ENCODE data around the gene PIM1. TPM values are rescaled to one million over a fixed set of nuclear protein-coding genes. Genes with fewer than 3 reads are reported as not detected.

The PIM1 gene
- total RNA-seq, 6 experiments from 2014 or later = 5.1 to 45.2 (median 13.0) TPM

- Histone ChIP-seq H3K36me3 (no peaks in the 10 kb centered on the region), H3K4me1 (peaks cover 0 to 6% (median 2%) of the 10 kb centered on the region in 4 donors), H3K9me3 (no peaks in the 10 kb centered on the region), H3K27ac (no peak overlapping the region), H3K27me3 (no peaks in the 10 kb centered on the region), H3K4me3 (no peak overlapping the region)
- intact Hi-C loops (cut with DNase I) = no loop called here
- ATAC-seq (no peak), DNase-seq (no peak)
- WGBS (ENCODE audit: insufficient coverage, low coverage, low lambda C conversion rate, missing lambda C conversion rate) = 94% methylated on average over 5 of the region's 6 CpGs
- TF ChIP-seq POLR2A (IDR thresholded peaks at IDR 0.05) = no peak
- no peak for TF ChIP-seq CTCF (IDR thresholded peaks at IDR 0.05)
These were observed 11.4 kb upstream of the PIM1 start for GRCh38 chr6:37158508-37158907.

- no peak overlapping the region for H3K4me3 ChIP-seq
- H3K27me3 ChIP-seq = no peaks in the 10 kb centered on the region
- ATAC-seq (peak; percentile 18 to 80 (median 53)), DNase-seq (no peak)
- H3K36me3 ChIP-seq = no peaks in the 10 kb centered on the region
- WGBS (ENCODE audit: insufficient coverage, low coverage, low lambda C conversion rate, missing lambda C conversion rate) = 59% methylated on average over 7 of the region's 8 CpGs
- TF ChIP-seq CTCF (IDR thresholded peaks at IDR 0.05) = no peak
- TF ChIP-seq POLR2A (IDR thresholded peaks at IDR 0.05) = no peak
- peak overlapping the region in 1 of 3 donors; percentile 9 for H3K27ac ChIP-seq
- no peaks in the 10 kb centered on the region for H3K9me3 ChIP-seq
- peaks cover 0 to 1% (median 0%) of the 10 kb centered on the region in 4 donors for H3K4me1 ChIP-seq
- intact Hi-C loops (cut with DNase I) = no loop called here
These were observed 8.8 kb upstream of the PIM1 start for GRCh38 chr6:37160922-37161778.

GRCh38 chr6:37162740-37163139, 7.2 kb upstream of the PIM1 start:
- DNase-seq = no peak
- Histone ChIP-seq H3K9me3 (no peaks in the 10 kb centered on the region), H3K27ac (no peak overlapping the region), H3K36me3 (no peaks in the 10 kb centered on the region), H3K27me3 (no peaks in the 10 kb centered on the region), H3K4me3 (no peak overlapping the region), H3K4me1 (peaks cover 0 to 6% (median 0%) of the 10 kb centered on the region in 4 donors)
- TF ChIP-seq CTCF (IDR thresholded peaks at IDR 0.05) (no peak), POLR2A (IDR thresholded peaks at IDR 0.05) (no peak)
- intact Hi-C loops (cut with DNase I) = no loop called here
- no peak for ATAC-seq
- WGBS (ENCODE audit: insufficient coverage, low coverage, low lambda C conversion rate, missing lambda C conversion rate) = 90% methylated on average over 4 of the region's 4 CpGs

GRCh38 chr6:37168163-37168758, 1.7 kb upstream of the PIM1 start:
- H3K4me1 ChIP-seq = peaks cover 0 to 23% (median 10%) of the 10 kb centered on the region in 4 donors
- H3K27ac ChIP-seq = peak overlapping the region; percentile 84 to 90 (median 86)
- H3K9me3 ChIP-seq = no peaks in the 10 kb centered on the region
- no peak for TF ChIP-seq CTCF (IDR thresholded peaks at IDR 0.05)
- no peak for TF ChIP-seq POLR2A (IDR thresholded peaks at IDR 0.05)
- 84% methylated on average over 5 of the region's 5 CpGs for WGBS (ENCODE audit: insufficient coverage, low coverage, low lambda C conversion rate, missing lambda C conversion rate)
- DNase-seq = no peak
- peaks cover 3 to 9% (median 6%) of the 10 kb centered on the region in 4 donors for H3K36me3 ChIP-seq
- ATAC-seq = no peak
- no peaks in the 10 kb centered on the region for H3K27me3 ChIP-seq
- intact Hi-C loops (cut with DNase I) = no loop called here
- no peak overlapping the region for H3K4me3 ChIP-seq

All from right lobe of liver (tissue), 6 donors.